Endothelial cell of umbilical vein (primary cell): ENCODE results near the gene COL4A2. TPM values are rescaled to one million over a fixed set of nuclear protein-coding genes. Genes with fewer than 3 reads are reported as not detected.

Source experiments
- BruUV-seq: library from RNA; stranded (reverse); fragments of 400-500 nt; replicated peaks from 2 replicates; lab custom pipeline; 2021; lab: Mats Ljungman, UMichigan
- CTCF ChIA-PET: fragments of 300-600, 350-600 bp; sonication (Branson Sonifier 250); formaldehyde crosslinking; loops from one replicate; lab custom pipeline; 2021; ENCODE audit warnings: antibody characterized with exemption, inconsistent platforms; lab: Charles Lee
- POLR2A ChIA-PET: fragments of 300-600, 350-600 bp; sonication (Branson Sonifier 250); formaldehyde crosslinking; loops from one replicate; lab custom pipeline; 2021; ENCODE audit warnings: antibody characterized with exemption, inconsistent platforms; lab: Charles Lee
- DNase-seq: peaks from one replicate; pipeline ENCODE4 v3.0.0-alpha.2; 2011; ENCODE audit warnings: low read depth, low spot score
- FAIRE-seq: peaks from 2 replicates; lab custom pipeline; 2011; peaks lifted over from hg19 to GRCh38; lab: Jason Lieb, UNC
- H2AFZ ChIP-seq: 2 replicates; pipeline ENCODE4 v1.6.0; 2012; ENCODE audit warnings: low read depth, low read length, control low read depth, inconsistent platforms
- H3K27ac ChIP-seq: 2 replicates; pipeline ENCODE4 v1.5.1; 2011; ENCODE audit warnings: low read depth, mild to moderate bottlenecking, control low read depth, low read length, moderate library complexity; ENCODE audit not compliant: insufficient read depth
- H3K27me3 ChIP-seq, 2 experiments: 2 replicates each; pipeline versions ENCODE4 v1.6.0 to v1.6.1; 2011; ENCODE audit warnings: low read length in 2 of 2, mixed read lengths in 1 of 2; ENCODE audit not compliant: control insufficient read depth in 2 of 2, insufficient read depth in 2 of 2
- H3K36me3 ChIP-seq, 2 experiments: 2 replicates in 1 of 2; 3 replicates in 1 of 2; pipeline ENCODE4 v1.5.1; 2011; ENCODE audit warnings: low read length in 2 of 2, mild to moderate bottlenecking in 1 of 2, moderate library complexity in 1 of 2; ENCODE audit not compliant: control insufficient read depth in 2 of 2, insufficient read depth in 2 of 2; ENCODE audit errors: extremely low read depth in 1 of 2
- H3K4me1 ChIP-seq: 3 replicates; pipeline ENCODE4 v1.5.1; 2011; ENCODE audit warnings: mild to moderate bottlenecking, low read length; ENCODE audit not compliant: control insufficient read depth, insufficient read depth; ENCODE audit errors: extremely low read depth
- H3K4me2 ChIP-seq: 2 replicates; pipeline ENCODE4 v1.6.1; 2011; ENCODE audit warnings: low read length, control low read depth, mixed read lengths; ENCODE audit not compliant: insufficient read depth
- H3K4me3 ChIP-seq, 3 experiments: fragments of 200-600 bp in 1 of 3; sonication (generic), shearing (Covaris generic) in 1 of 3; replicated peaks in 1 of 3; 2 replicates each; pipeline ENCODE4 v1.5.1; 2011 to 2016; ENCODE audit warnings: control low read depth in 3 of 3, low read length in 3 of 3, mild to moderate bottlenecking in 2 of 3, inconsistent platforms in 1 of 3, low read depth in 1 of 3, moderate library complexity in 1 of 3; ENCODE audit not compliant: insufficient read depth in 1 of 3
- H3K79me2 ChIP-seq: 2 replicates; pipeline ENCODE4 v1.6.0; 2012; ENCODE audit warnings: low read length, inconsistent platforms; ENCODE audit not compliant: control insufficient read depth, insufficient read depth
- H3K9ac ChIP-seq: replicated peaks from 2 replicates; pipeline ENCODE3; 2011; ENCODE audit warnings: low read length, control low read depth; ENCODE audit not compliant: insufficient read depth; ENCODE audit errors: extremely low read depth
- H3K9me1 ChIP-seq: replicated peaks from 3 replicates; pipeline ENCODE4 v1.6.0; 2011; ENCODE audit warnings: mild to moderate bottlenecking, low read length; ENCODE audit not compliant: control insufficient read depth, insufficient read depth; ENCODE audit errors: extremely low read depth
- H3K9me3 ChIP-seq: replicated peaks from 2 replicates; pipeline ENCODE4 v1.5.1; 2012; ENCODE audit warnings: low read length, inconsistent platforms; ENCODE audit not compliant: control insufficient read depth, insufficient read depth
- H4K20me1 ChIP-seq: replicated peaks from 2 replicates; pipeline ENCODE3; 2011; ENCODE audit warnings: mild to moderate bottlenecking, low read length; ENCODE audit not compliant: control insufficient read depth, insufficient read depth; ENCODE audit errors: extremely low read depth
- CTCF ChIP-seq, 2 donors: IDR thresholded peaks; 1 replicate in 1 of 2; 2 replicates in 1 of 2; pipeline ENCODE4 v1.5.1; 2011; ENCODE audit warnings: low read length in 2 of 2, mild to moderate bottlenecking in 2 of 2, moderate library complexity in 2 of 2, control low read depth in 1 of 2, inconsistent platforms in 1 of 2, low read depth in 1 of 2; ENCODE audit not compliant: insufficient read depth in 1 of 2; ENCODE audit errors: extremely low read depth in 1 of 2
- EZH2 ChIP-seq: IDR thresholded peaks from 2 replicates; pipeline ENCODE4 v1.6.1; 2012; ENCODE audit warnings: borderline replicate concordance, low read depth, mild to moderate bottlenecking, moderate library complexity, low read length, inconsistent platforms; ENCODE audit not compliant: severe bottlenecking
- FOS ChIP-seq: IDR thresholded peaks from 2 replicates; pipeline ENCODE4 v1.6.1; 2011; ENCODE audit warnings: mild to moderate bottlenecking, low read length, moderate library complexity, borderline replicate concordance; ENCODE audit not compliant: insufficient read depth
- GATA2 ChIP-seq: IDR thresholded peaks from 2 replicates; pipeline ENCODE4 v1.7.0; 2011; ENCODE audit warnings: low read depth, mild to moderate bottlenecking, moderate library complexity, mixed read lengths, low read length; ENCODE audit not compliant: insufficient read length, insufficient read depth
- JUN ChIP-seq: IDR thresholded peaks from 2 replicates; pipeline ENCODE4 v1.6.1; 2011; ENCODE audit warnings: borderline replicate concordance, low read depth; ENCODE audit not compliant: insufficient read length, insufficient read depth
- MAX ChIP-seq: IDR thresholded peaks from 2 replicates; pipeline ENCODE4 v1.6.1; 2011; ENCODE audit not compliant: insufficient read depth, insufficient read length
- MYC ChIP-seq: IDR thresholded peaks from one replicate; pipeline ENCODE4 v1.6.1; 2011; ENCODE audit warnings: mild to moderate bottlenecking, low read depth, low read length
- POLR2A ChIP-seq: IDR thresholded peaks from 2 replicates; pipeline ENCODE4 v1.6.1; 2012; ENCODE audit warnings: low read depth, mild to moderate bottlenecking, control low read depth, low read length
- POLR2AphosphoS5 ChIP-seq: IDR thresholded peaks from 2 replicates; pipeline ENCODE4 v1.6.1; 2012; ENCODE audit warnings: low read depth, mild to moderate bottlenecking, control low read depth, low read length, moderate library complexity; ENCODE audit not compliant: insufficient read depth
- dilution Hi-C: fragments of 300-500 bp; cut with MboI; formaldehyde crosslinking; loops from one replicate; pipeline ENCODE4 v1.15.0; 2019; ENCODE audit warnings: low sequenced_read_pairs; ENCODE audit not compliant: extremely low pct_ligation_motif_present
- intact Hi-C: fragments of 100-400 bp; cut with micrococcal nuclease; formaldehyde crosslinking; loops from one replicate; pipeline ENCODE4 v1.10.0; 2022
- polyA plus RNA-seq, 4 experiments: library from polyadenylated mRNA; depleted of rRNA in 3 of 4; stranded (reverse) in 3 of 4; unstranded in 1 of 4; fragments of >200 nt; gene quantifications; 2 replicates each; pipeline versions ENCODE4 v1.2.1 to v1.2.3, GENCODE V29; 2011 to 2012; ENCODE audit warnings: missing spikeins in 1 of 4
- total RNA-seq: library from RNA; stranded (reverse); gene quantifications from 2 replicates; pipeline ENCODE4 v1.2.3, GENCODE V29; 2021

The COL4A2 gene
- total and polyA plus RNA-seq, 2 donors (not counting 3 experiments of a cell fraction or from before 2014, with no cell fraction given) = 792 to 940 TPM

DNA sequence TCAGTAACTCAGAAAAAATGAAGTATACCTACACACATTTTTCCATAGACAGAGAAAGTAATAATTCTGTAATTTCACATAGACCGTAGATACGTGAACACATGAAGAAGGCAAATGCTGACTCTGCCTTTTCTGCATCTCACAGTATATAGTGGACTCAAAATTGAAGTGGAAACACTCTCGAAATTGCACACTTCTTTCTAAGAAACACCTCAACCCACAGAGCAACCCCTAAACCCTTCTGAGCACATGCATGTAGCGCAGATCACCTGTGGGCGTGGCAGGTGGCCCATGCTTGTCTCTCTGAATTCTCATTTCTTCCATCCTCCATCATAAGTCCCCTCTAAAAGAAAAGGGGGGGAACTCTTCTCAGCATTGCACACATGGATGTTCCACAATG is 34.9 kb upstream of the COL4A2 start:
- Histone ChIP-seq H3K79me2 (peaks cover 59% of the 10 kb centered on the region), H3K4me2 (no peak overlapping the region), H3K9me1 (peaks cover 3% of the 10 kb centered on the region), H4K20me1 (peaks cover 19% of the 10 kb centered on the region), H3K4me3 (no peak overlapping the region), H3K9ac (no peak overlapping the region), H3K27ac (no peak overlapping the region), H3K9me3 (no peaks in the 10 kb centered on the region), H3K36me3 (peaks cover 6 to 8% of the 10 kb centered on the region in 2 experiments), H2AFZ (no peak overlapping the region), H3K4me1 (peaks cover 3% of the 10 kb centered on the region), H3K27me3 (no peaks in the 10 kb centered on the region)
- no TSS peak for BruUV-seq
- CTCF ChIA-PET = no interaction called here
- intact Hi-C loops (no loop called here), dilution Hi-C loops (no loop called here)
- no peak for DNase-seq
- POLR2A ChIA-PET = no interaction called here
- TF ChIP-seq MAX (no peak), POLR2A (no peak), JUN (no peak), POLR2AphosphoS5 (no peak), CTCF (IDR thresholded peaks at IDR 0.05; ENCODE audit: extremely low read depth in 1 of 2, insufficient read depth in 1 of 2, low read depth in 1 of 2, low read length in 2 of 2) (no peak), GATA2 (no peak), EZH2 (no peak), FOS (no peak), MYC (no peak)
- FAIRE-seq = no peak
